ENCODE measurements around the gene LRRIQ1.
"Not testable (repeated sequence)": the region's sequence is repeated elsewhere in the genome, so short reads cannot be mapped to it uniquely, and the experiment has no call there.

Gene LRRIQ1

GRCh38 chr12:85183855-85184254 lies 147.7 kb downstream of the LRRIQ1 start:
- DNase-seq (ENCODE audit: insufficient read length, low spot score) = no peak
- no peak for FAIRE-seq

- no peak for FAIRE-seq
These were observed 150.1 kb downstream of the LRRIQ1 start for GRCh38 chr12:85186236-85186635.

GRCh38 chr12:85188619-85189018 lies 152.5 kb downstream of the LRRIQ1 start:
- DNase-seq (ENCODE audit: insufficient read length, low spot score) (no peak), FAIRE-seq (no peak)

More at GRCh38 chr12:85186236-85186635, 150.1 kb downstream of the LRRIQ1 start:
- no peak for DNase-seq (ENCODE audit: insufficient read length, low spot score)

GRCh38 chr12:85190728-85191127 lies 154.6 kb downstream of the LRRIQ1 start:
- FAIRE-seq = no peak
- no peak for DNase-seq (ENCODE audit: insufficient read length, low spot score)

GRCh38 chr12:85203809-85204208 lies 167.7 kb downstream of the LRRIQ1 start:
- not testable (repeated sequence) for DNase-seq (ENCODE audit: insufficient read length, low spot score); FAIRE-seq

GRCh38 chr12:85206543-85206942 lies 170.4 kb downstream of the LRRIQ1 start:
- DNase-seq (ENCODE audit: insufficient read length, low spot score) (no peak), FAIRE-seq (no peak)

GRCh38 chr12:85224339-85224738 lies 188.2 kb downstream of the LRRIQ1 start:
- DNase-seq (ENCODE audit: insufficient read length, low spot score); FAIRE-seq: not testable (repeated sequence)

- DNase-seq (ENCODE audit: insufficient read length, low spot score) = no peak
- no peak for FAIRE-seq
These were observed 189.3 kb downstream of the LRRIQ1 start for GRCh38 chr12:85225501-85225900.

- FAIRE-seq (no peak), DNase-seq (ENCODE audit: insufficient read length, low spot score) (no peak)
These were observed 201.2 kb downstream of the LRRIQ1 start for GRCh38 chr12:85237327-85237726.

- no peak for DNase-seq (ENCODE audit: insufficient read length, low spot score)
- FAIRE-seq = no peak
These were observed 208.4 kb downstream of the LRRIQ1 start for GRCh38 chr12:85244561-85244960.

- DNase-seq (ENCODE audit: insufficient read length, low spot score) (no peak), FAIRE-seq (no peak)
These were observed 217.7 kb downstream of the LRRIQ1 start for GRCh38 chr12:85253853-85254252.

- DNase-seq (ENCODE audit: insufficient read length, low spot score) = no peak
- no peak for FAIRE-seq
These were observed 221.5 kb downstream of the LRRIQ1 start for GRCh38 chr12:85257671-85258070.

GRCh38 chr12:85260447-85260846 lies 224.3 kb downstream of the LRRIQ1 start:
- no peak for FAIRE-seq
- DNase-seq (ENCODE audit: insufficient read length, low spot score) = no peak

GRCh38 chr12:85260896-85261295 lies 224.7 kb downstream of the LRRIQ1 start:
- DNase-seq (ENCODE audit: insufficient read length, low spot score) (no peak), FAIRE-seq (no peak)

- FAIRE-seq (no peak), DNase-seq (ENCODE audit: insufficient read length, low spot score) (no peak)
These were observed 230.2 kb downstream of the LRRIQ1 start for GRCh38 chr12:85266356-85266755.

- FAIRE-seq = no peak
These were observed 237.5 kb downstream of the LRRIQ1 start for GRCh38 chr12:85273381-85274314.

GRCh38 chr12:85274315-85274651 lies 238.1 kb downstream of the LRRIQ1 start:
- DNase-seq (ENCODE audit: insufficient read length, low spot score) = no peak
- FAIRE-seq = no peak

More at GRCh38 chr12:85273381-85274314, 237.5 kb downstream of the LRRIQ1 start:
- no peak for DNase-seq (ENCODE audit: insufficient read length, low spot score)

GRCh38 chr12:85275374-85275773 lies 239.2 kb downstream of the LRRIQ1 start:
- FAIRE-seq = no peak
- no peak for DNase-seq (ENCODE audit: insufficient read length, low spot score)

- no peak for DNase-seq (ENCODE audit: insufficient read length, low spot score)
- no peak for FAIRE-seq
These were observed 241.0 kb downstream of the LRRIQ1 start for GRCh38 chr12:85277191-85277590.

GRCh38 chr12:85277900-85278597 lies 241.9 kb downstream of the LRRIQ1 start:
- no peak for FAIRE-seq
- no peak for DNase-seq (ENCODE audit: insufficient read length, low spot score)

- no peak for DNase-seq (ENCODE audit: insufficient read length, low spot score)
- FAIRE-seq = no peak
These were observed 242.7 kb downstream of the LRRIQ1 start for GRCh38 chr12:85278598-85279448.
